Lower leg skin (tissue), 3 donors: ENCODE measurements around the gene CZIB.

Experiments used
- POLR2A ChIP-seq, 2 donors: fragments of 450-650 bp; IDR thresholded peaks; one replicate each; pipeline ENCODE4 v1.6.1; 2016 to 2017; ENCODE audit warnings: antibody characterized with exemption in 2 of 2, mild to moderate bottlenecking in 1 of 2, moderate library complexity in 1 of 2
- TF ChIP-seq, protein P1 (sequence below), 3 donors: fragments of 450-650 bp; IDR thresholded peaks; one replicate each; pipeline ENCODE4 v1.5.1; 2016; ENCODE audit warnings: antibody characterized with exemption in 3 of 3, mild to moderate bottlenecking in 3 of 3, moderate library complexity in 2 of 3

DNA sequence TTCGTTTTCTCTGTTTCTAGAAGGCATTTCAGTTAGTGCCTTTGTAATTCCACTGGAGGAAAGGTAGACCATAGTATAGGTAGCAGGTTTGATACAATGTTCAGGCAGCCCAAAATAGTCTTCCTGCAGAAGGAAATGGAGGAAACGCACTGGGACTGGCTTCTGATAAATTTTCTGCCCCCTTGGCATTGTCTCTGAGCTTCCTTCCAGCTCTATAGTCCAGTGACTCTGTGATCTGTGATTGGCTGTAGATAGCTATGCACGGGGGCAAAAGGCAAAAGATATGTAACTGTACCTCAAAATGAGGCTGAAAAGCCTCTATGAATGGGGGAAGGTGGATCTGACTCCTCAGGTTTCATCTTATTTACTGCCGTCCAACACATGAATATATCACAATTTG lies 23.7 kb upstream of the CZIB start:
- TF ChIP-seq, protein P1, sequence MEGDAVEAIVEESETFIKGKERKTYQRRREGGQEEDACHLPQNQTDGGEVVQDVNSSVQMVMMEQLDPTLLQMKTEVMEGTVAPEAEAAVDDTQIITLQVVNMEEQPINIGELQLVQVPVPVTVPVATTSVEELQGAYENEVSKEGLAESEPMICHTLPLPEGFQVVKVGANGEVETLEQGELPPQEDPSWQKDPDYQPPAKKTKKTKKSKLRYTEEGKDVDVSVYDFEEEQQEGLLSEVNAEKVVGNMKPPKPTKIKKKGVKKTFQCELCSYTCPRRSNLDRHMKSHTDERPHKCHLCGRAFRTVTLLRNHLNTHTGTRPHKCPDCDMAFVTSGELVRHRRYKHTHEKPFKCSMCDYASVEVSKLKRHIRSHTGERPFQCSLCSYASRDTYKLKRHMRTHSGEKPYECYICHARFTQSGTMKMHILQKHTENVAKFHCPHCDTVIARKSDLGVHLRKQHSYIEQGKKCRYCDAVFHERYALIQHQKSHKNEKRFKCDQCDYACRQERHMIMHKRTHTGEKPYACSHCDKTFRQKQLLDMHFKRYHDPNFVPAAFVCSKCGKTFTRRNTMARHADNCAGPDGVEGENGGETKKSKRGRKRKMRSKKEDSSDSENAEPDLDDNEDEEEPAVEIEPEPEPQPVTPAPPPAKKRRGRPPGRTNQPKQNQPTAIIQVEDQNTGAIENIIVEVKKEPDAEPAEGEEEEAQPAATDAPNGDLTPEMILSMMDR (IDR thresholded peaks at IDR 0.05) = no peak
- no peak for TF ChIP-seq POLR2A (IDR thresholded peaks at IDR 0.05)
